SK-N-MC (cell line): Measurements from ENCODE around the gene PPTC7.

Source experiments
- EZH2 ChIP-seq: fragments of 200-600 bp; sonication (generic); IDR thresholded peaks from one replicate; pipeline ENCODE4 v1.6.1; 2017; ENCODE audit warnings: antibody characterized with exemption
- FOXP2 ChIP-seq: optimal IDR thresholded peaks from 2 replicates; pipeline ENCODE3; 2011; ENCODE audit warnings: mild to moderate bottlenecking, moderate library complexity; ENCODE audit not compliant: insufficient read depth; ENCODE audit errors: extremely low read length, control extremely low read depth
- POLR2AphosphoS5 ChIP-seq: IDR thresholded peaks from 2 replicates; pipeline ENCODE4 v1.6.1; 2012; ENCODE audit warnings: mild to moderate bottlenecking, low read depth, low read length, borderline replicate concordance

GRCh38 chr12:110555577-110556406 is 27.3 kb downstream of the PPTC7 start:
- TF ChIP-seq EZH2 (no peak), POLR2AphosphoS5 (no peak), FOXP2 (no peak)
